T-helper 2 cell treated with Interferon-gamma antibody and Interleukin-4, amounts not matched to agents 5 μg/mL and 100 μg/mL, for 36 hours (primary cell): ENCODE data around the gene CCSAP.
"Not testable (repeated sequence)": the region's sequence is repeated elsewhere in the genome, so short reads cannot be mapped to it uniquely, and the experiment has no call there.

Source experiments
- DNase-seq: peaks from one replicate; pipeline ENCODE4 v3.0.0; 2021; ENCODE audit warnings: low spot score
- H3K27ac Mint-ChIP-seq: one replicate; pipeline ENCODE4 v1.8.0; 2021; ENCODE audit warnings: mild to moderate bottlenecking, mixed read lengths
- H3K27me3 Mint-ChIP-seq: one replicate; pipeline ENCODE4 v1.8.0; 2021; ENCODE audit warnings: low read depth, mixed read lengths
- H3K36me3 Mint-ChIP-seq: one replicate; pipeline ENCODE4 v1.8.0; 2021; ENCODE audit warnings: low read depth, mixed read lengths
- H3K4me1 Mint-ChIP-seq: one replicate; pipeline ENCODE4 v1.8.0; 2021; ENCODE audit warnings: low read depth, mixed read lengths
- H3K4me3 Mint-ChIP-seq: one replicate; pipeline ENCODE4 v1.8.0; 2022; ENCODE audit warnings: mild to moderate bottlenecking, moderate library complexity, mixed read lengths
- H3K9me3 Mint-ChIP-seq: one replicate; pipeline ENCODE4 v1.8.0; 2021; ENCODE audit warnings: mixed read lengths

Gene CCSAP

DNA sequence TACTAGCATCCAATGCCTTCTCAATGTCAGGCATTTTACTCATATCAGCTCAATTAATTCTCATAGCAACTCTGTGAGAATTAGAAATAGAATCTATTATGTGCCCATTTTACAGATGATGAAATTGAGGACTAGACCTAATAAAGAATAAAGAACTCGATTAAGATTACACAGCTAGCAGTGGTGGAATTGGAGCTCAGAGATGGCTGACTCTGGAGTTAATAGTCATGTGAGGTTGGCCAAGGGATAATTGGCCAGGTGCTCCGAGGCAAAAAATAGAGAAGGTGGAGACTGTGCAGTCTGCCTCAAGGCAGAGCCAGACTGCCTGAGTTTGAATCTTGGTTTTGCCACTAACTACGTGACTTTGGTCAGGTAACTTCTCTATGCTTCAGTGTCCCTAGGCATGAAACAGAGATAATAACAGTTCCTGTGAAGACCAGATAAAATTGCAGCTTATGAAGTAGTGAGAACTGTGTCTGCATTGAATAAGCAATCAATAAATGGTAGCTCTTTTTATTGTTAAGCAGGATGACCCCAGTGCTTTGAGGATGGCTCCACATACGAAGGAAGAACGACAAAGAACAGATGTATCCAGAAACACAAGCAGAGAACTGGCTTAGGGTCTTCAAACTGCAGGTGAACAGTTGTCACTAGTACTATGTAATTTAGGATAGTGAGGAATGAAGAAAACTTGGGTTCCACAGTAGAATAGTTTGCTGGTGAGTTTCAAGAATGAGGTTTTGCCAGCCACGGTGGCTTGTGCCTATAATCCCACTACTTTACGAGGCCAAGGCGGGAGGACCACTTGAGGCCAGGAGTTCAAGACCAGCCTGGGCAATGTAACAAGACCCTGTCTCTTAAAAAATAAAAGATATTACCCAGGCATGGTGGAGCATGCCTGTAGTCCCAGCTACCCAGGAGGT is 6.9 kb upstream of the CCSAP start:
- H3K9me3 Mint-ChIP-seq = peaks cover 12% of the 10 kb centered on the region
- H3K4me3 Mint-ChIP-seq = no peak overlapping the region
- no peaks in the 10 kb centered on the region for H3K36me3 Mint-ChIP-seq
- H3K27ac Mint-ChIP-seq = no peak overlapping the region
- no peaks in the 10 kb centered on the region for H3K4me1 Mint-ChIP-seq
- DNase-seq = no peak
- peaks cover 39% of the 10 kb centered on the region for H3K27me3 Mint-ChIP-seq

DNA sequence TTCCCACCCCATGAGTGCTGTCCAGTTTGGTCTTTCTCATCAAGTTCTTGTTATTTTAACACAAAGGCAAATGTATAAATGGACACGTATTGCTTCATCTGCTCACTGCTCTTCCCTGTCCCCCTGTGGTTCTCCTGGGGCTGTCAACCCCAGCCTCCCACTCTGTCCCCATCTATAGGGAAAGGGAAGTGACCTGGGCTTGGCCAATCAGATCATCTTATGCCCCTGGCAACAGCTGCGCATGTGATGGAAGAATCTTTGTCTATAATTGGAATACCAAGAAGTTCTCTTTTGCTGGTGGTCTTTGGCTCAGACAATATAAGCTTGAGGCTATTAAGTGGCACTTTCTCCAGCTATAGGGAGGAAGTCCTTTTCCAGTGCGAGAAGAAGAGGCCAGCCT is 4.7 kb upstream of the CCSAP start:
- DNase-seq = no peak
- peaks cover 35% of the 10 kb centered on the region for H3K27me3 Mint-ChIP-seq
- H3K4me1 Mint-ChIP-seq = peaks cover 4% of the 10 kb centered on the region
- no peaks in the 10 kb centered on the region for H3K36me3 Mint-ChIP-seq
- no peak overlapping the region for H3K4me3 Mint-ChIP-seq
- H3K9me3 Mint-ChIP-seq = peaks cover 8% of the 10 kb centered on the region
- H3K27ac Mint-ChIP-seq = no peak overlapping the region

DNA sequence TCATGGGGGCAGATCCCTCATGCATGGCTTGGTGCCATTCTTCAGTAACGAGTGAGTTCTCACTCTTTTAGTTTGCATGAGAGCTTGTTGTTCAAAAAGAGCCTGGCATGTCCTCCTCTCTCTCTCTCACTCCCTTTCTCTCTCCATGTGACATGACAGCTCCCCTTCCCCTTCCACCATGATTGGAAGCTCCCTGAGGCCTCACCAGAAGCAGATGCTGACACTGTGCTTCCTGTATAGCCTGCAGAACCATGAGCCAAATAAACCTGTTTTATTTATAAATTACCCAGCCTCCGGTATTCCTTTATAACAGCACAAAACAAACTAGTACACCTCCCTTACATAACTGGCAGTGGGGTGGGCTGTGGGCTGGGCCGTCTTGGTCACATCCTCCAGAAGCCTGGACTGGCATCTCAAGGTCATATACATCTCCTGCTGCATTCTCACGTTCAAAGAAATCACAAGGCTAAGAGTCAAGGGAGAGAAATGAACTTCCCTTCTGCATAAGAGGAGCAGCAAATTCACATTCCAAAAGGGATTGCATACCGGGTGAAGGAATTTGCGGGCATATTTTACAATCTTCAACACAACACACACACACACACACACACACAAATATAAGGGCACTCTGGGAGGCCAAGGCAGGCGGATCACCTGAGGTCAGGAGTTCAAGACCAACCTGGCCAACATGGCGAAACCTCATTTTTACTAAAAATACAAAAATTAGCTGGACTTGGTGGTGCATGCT is 2.3 kb upstream of the CCSAP start:
- DNase-seq = no peak
- H3K4me3 Mint-ChIP-seq = no peak overlapping the region
- no peak overlapping the region for H3K27ac Mint-ChIP-seq
- H3K9me3 Mint-ChIP-seq = peaks cover 8% of the 10 kb centered on the region
- peaks cover 25% of the 10 kb centered on the region for H3K27me3 Mint-ChIP-seq
- H3K36me3 Mint-ChIP-seq = peaks cover 2% of the 10 kb centered on the region
- peaks cover 16% of the 10 kb centered on the region for H3K4me1 Mint-ChIP-seq

DNA sequence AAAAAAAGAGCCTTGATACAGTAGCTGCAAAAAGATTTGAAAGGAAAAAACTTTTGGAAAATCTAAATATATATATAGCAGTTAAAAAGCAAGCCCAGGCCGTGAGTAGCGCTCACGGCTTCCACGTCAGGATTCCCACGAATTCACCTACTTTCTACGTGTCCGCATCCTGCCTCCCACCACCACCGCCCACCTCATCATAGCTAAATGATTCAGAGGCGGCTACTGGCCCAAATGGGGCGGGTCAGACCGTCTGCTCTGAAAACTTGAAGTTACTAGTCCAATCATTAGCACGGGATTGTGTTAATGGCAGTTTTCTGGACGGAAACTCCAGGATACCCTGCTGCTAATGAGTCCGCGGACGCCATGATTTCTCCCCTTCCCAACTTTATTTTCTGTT is 1.3 kb upstream of the CCSAP start:
- H3K27ac Mint-ChIP-seq = no peak overlapping the region
- H3K36me3 Mint-ChIP-seq = peaks cover 9% of the 10 kb centered on the region
- H3K4me1 Mint-ChIP-seq = peaks cover 25% of the 10 kb centered on the region
- peaks cover 8% of the 10 kb centered on the region for H3K9me3 Mint-ChIP-seq
- H3K27me3 Mint-ChIP-seq = peaks cover 20% of the 10 kb centered on the region
- no peak for DNase-seq
- no peak overlapping the region for H3K4me3 Mint-ChIP-seq

DNA sequence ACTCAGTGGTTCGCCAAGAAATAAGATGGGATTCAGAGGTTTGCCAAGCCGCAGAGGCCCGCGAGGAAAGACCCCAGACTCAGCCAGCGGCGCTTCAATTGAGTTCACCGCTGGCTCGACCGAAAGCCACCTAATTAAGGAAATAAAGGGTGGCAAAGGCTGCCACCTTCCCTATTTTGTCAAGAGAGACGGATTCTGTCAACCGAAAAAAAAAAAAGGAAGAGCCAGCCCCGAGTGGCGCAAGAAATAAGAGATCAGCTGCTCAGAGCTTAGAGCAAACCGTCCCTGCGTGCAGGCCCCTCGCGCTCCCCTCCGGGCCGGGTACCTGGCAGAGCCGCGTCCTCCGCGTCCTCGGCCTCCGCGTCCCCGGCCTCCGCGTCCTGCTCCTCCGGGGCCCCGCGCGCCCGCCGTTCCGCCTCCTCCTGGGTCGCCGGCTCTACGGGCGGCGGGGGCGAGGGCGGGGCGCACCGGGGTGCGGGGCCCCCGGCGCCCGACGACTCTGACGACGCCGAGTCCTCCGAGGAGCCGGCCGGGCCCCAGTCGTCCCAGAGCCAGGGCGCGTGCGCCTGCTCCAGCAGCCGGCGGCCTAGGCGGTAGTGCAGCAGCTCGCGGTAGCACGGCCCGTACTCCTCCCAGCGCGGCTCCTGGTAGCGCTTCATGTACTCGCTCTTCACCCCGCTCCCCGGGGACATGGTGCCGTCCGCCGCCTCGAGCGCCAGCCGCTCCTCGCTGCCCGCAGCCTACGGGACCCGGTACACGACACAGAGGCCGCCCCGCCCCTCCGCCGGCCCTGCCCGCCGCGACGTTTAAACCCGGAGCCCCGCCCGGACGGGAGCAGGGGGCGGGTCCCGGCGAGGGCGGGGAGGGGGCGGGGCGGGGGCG is 832 bp downstream of the CCSAP start:
- peak; percentile 84 for DNase-seq
- Mint-ChIP-seq H3K27me3 (peaks cover 16% of the 10 kb centered on the region), H3K36me3 (peaks cover 19% of the 10 kb centered on the region), H3K9me3 (peaks cover 8% of the 10 kb centered on the region), H3K4me3 (peak overlapping the region; percentile 96), H3K27ac (peak overlapping the region; percentile 88), H3K4me1 (peaks cover 44% of the 10 kb centered on the region)

DNA sequence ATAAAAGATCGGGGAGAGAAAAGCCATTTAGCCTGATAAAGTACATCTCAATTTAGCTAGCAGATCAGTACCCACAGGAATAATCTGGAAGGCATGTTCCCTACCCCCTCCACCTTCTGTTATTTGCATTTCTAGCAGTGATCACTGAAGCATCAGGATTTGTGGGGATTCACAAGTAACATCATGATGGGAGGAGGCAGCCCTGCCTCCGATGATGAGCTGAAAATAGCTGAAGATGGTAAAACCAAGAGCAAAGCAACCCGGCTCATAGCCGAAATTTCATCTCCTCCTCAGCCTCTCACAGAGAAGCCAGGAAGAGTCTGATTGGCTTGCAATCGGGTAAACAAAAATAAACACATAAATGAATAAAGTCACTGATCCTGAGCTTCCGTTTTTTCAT is 2.4 kb downstream of the CCSAP start:
- Mint-ChIP-seq H3K36me3 (peaks cover 20% of the 10 kb centered on the region), H3K27ac (peak overlapping the region; percentile 1), H3K4me3 (peak overlapping the region; percentile 96), H3K9me3 (peaks cover 8% of the 10 kb centered on the region), H3K4me1 (peaks cover 48% of the 10 kb centered on the region), H3K27me3 (peaks cover 9% of the 10 kb centered on the region)
- no peak for DNase-seq

DNA sequence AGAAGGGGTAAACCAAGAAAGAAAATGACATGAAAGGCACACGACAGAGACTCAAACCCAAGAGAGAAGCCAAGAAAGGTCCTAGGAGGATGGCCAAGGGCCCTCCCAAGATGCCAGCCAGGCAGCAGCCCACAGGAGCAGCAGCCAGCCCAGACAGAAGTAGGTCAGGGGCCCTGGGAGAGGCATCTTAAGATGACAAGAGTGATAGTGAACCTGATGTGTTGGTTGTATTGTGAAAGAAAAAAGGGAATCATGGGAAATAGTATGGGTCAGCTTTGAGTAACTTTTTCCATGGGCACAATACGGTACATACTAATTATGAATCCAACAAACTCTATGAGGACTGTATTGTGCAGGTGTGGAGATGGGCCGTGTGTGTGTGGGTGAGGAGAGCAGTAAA is 3.3 kb downstream of the CCSAP start:
- Mint-ChIP-seq H3K4me3 (peak overlapping the region; percentile 35), H3K36me3 (peaks cover 29% of the 10 kb centered on the region), H3K4me1 (peaks cover 48% of the 10 kb centered on the region), H3K9me3 (peaks cover 5% of the 10 kb centered on the region), H3K27me3 (peaks cover 5% of the 10 kb centered on the region), H3K27ac (peak overlapping the region; percentile 5)
- DNase-seq = peak; percentile 19

DNA sequence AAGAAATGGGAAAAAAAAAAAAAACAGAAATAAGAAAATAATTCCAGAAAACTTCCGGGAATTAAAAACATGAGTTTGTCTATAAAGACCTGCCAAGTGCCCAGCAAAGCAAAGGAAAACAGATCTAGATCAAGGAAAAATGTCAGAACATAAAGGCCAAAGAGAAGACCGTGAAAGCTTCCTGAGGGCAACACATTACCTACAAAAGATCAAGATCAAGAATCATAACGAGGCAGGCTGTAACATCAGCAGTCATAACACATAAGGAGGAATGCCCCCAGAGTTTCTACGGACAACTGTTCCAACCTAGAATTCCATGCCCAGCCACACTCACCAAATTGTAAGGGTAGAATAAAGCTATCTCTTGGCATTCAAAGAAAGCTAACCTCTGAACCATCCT is 3.8 kb downstream of the CCSAP start:
- peaks cover 8% of the 10 kb centered on the region for H3K9me3 Mint-ChIP-seq
- H3K4me1 Mint-ChIP-seq = peaks cover 48% of the 10 kb centered on the region
- H3K36me3 Mint-ChIP-seq = peaks cover 32% of the 10 kb centered on the region
- DNase-seq = no peak
- peak overlapping the region; percentile 5 for H3K27ac Mint-ChIP-seq
- H3K27me3 Mint-ChIP-seq = peaks cover 2% of the 10 kb centered on the region
- H3K4me3 Mint-ChIP-seq = peak overlapping the region; percentile 35

DNA sequence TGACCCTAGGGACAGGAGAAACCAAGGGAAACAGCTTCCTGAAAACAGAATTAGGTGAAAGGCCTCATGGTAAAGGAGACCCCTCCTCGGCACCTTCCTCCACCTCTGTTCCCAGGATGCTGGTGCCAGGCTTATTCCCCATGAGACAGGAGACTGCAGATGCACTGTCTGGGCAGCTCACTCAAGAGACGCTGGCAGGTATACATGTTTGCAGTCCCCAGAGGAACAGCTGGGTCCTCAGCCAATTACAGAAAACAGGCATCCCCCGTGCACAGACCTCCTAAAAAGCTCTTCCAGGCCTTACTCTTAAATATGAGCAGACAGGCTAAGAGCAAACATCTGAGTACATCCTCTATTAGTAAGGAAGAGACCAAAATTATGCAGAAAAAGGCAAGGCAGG is 6.5 kb downstream of the CCSAP start:
- Mint-ChIP-seq H3K27ac (no peak overlapping the region), H3K4me3 (no peak overlapping the region), H3K4me1 (peaks cover 40% of the 10 kb centered on the region), H3K9me3 (peaks cover 8% of the 10 kb centered on the region), H3K27me3 (no peaks in the 10 kb centered on the region), H3K36me3 (peaks cover 35% of the 10 kb centered on the region)
- no peak for DNase-seq

DNA sequence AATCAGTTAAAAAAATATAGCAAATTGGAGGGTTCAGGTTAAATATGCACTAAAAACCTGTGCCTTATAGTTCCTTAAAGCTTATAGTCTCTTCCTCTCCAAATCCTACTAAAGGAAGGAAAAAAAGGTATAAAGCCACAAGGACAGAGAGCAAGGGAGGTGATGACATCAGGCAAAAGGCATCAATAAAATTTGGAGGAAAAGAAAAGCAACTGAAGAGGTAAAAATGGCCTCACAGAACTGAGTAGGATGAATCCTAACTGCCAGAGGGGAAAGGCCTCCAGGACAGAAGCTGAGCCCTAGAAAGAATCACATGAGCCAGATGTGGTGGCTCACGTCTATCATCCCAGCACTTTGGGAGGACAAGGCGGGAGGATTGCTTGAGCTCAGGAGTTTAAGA is 8.1 kb downstream of the CCSAP start:
- DNase-seq = no peak
- H3K36me3 Mint-ChIP-seq = peaks cover 35% of the 10 kb centered on the region
- H3K9me3 Mint-ChIP-seq = peaks cover 8% of the 10 kb centered on the region
- H3K4me3 Mint-ChIP-seq = no peak overlapping the region
- peaks cover 28% of the 10 kb centered on the region for H3K4me1 Mint-ChIP-seq
- no peaks in the 10 kb centered on the region for H3K27me3 Mint-ChIP-seq
- H3K27ac Mint-ChIP-seq = no peak overlapping the region

DNA sequence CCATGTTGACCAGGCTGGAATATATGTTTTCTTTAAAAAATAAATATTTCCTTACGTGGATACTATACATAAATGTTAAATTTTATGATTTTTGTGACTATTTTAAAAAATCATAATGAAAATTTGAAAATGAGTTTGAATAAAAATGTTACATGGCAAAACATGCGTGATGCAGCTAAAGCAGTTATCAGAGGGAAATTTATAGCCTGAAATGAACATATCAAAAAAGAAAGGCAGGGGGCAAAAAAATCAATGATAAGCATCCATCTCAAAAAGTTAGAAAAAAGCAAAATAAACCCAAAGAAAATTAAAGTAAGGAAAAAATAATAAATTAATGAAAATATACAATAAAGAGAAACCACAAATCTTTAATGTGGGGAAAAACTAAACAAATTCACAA is 8.6 kb downstream of the CCSAP start:
- no peak for DNase-seq
- H3K4me3 Mint-ChIP-seq = no peak overlapping the region
- H3K36me3 Mint-ChIP-seq = peaks cover 32% of the 10 kb centered on the region
- peaks cover 24% of the 10 kb centered on the region for H3K4me1 Mint-ChIP-seq
- peaks cover 8% of the 10 kb centered on the region for H3K9me3 Mint-ChIP-seq
- H3K27me3 Mint-ChIP-seq = no peaks in the 10 kb centered on the region
- H3K27ac Mint-ChIP-seq = no peak overlapping the region

DNA sequence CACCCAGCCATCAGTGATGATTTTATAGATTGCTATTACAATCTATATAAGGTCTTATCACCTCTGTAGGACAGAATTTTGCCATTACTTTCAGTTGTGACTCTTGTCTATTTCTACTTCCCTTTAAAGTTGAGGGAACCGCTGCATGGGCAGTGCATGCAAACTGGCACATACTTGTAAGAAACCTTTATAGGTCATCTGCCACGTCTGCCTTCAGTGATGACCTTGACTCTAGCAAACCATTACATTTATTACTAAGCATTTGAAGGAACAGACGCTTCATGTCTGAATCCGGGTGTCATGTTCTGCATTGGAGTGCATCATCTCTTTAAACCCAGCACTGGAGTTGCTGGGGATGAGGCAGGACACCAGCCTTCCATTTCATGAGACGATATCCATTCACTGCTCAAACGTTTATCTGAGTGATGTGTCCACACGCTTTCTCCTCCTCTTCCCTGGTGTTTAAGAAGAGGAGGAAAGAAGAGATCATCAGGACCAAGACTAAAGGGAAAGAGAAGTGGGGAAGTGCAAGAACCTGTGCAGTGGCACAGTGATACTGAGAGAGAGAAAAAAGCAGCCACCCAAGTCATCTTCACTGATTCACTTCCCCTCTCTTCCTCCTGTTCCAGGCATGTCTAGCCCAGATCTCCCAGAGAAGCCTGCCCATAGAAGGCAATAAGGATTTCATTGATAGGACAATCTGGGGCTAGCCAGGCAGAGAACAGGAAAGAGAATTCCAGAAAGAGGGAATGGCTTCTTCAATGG is 14.1 kb downstream of the CCSAP start:
- Mint-ChIP-seq H3K36me3 (peaks cover 47% of the 10 kb centered on the region), H3K4me1 (peaks cover 33% of the 10 kb centered on the region), H3K4me3 (no peak overlapping the region), H3K27me3 (no peaks in the 10 kb centered on the region), H3K9me3 (no peaks in the 10 kb centered on the region), H3K27ac (no peak overlapping the region)
- DNase-seq = no peak

DNA sequence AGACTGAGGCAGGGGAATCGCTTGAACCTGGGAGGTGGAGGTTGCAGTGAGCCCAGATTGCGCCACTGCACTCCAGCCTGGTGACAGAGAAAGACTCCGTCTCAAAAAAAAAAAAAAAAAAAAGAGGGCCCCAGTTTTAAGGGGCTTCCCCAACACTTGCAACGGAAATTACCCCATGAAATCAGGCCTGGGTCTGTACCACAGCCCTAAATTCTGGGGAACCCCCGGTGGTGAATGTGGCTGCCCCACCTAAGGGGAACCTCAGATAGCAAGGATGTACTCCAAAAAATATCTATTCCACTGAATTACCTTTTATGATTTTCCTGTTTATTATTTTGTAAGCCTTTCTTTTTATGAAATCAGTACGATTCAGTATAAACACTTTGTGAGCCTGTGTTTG is 15.1 kb downstream of the CCSAP start:
- not testable (repeated sequence) for H3K4me3 Mint-ChIP-seq, H3K9me3 Mint-ChIP-seq, H3K27me3 Mint-ChIP-seq, DNase-seq
- Mint-ChIP-seq H3K36me3 (peaks cover 50% of the 10 kb centered on the region), H3K27ac (peak overlapping the region; percentile 43), H3K4me1 (peaks cover 33% of the 10 kb centered on the region)
